GM21576 (cell line): ENCODE results near the gene CEP41.
"Not testable (repeated sequence)": the region's sequence is repeated elsewhere in the genome, so short reads cannot be mapped to it uniquely, and the experiment has no call there.

Experiments used
- ATAC-seq: cut with Tn5 transposase; IDR thresholded peaks from one replicate; pipeline ENCODE4 v1.9.1; 2021; ENCODE audit warnings: mild to moderate bottlenecking, moderate library complexity; ENCODE audit not compliant: unreplicated experiment

The CEP41 gene

GRCh38 chr7:130463553-130464434 is 23.0 kb upstream of the CEP41 start:
- ATAC-seq = no peak

- no peak for ATAC-seq
These were observed 20.5 kb upstream of the CEP41 start for GRCh38 chr7:130461272-130461671.

- peak; percentile 63 for ATAC-seq
These were observed 17.4 kb upstream of the CEP41 start for GRCh38 chr7:130458257-130458656.

GRCh38 chr7:130454959-130455358 is 14.1 kb upstream of the CEP41 start:
- ATAC-seq = no peak

GRCh38 chr7:130452951-130453350 is 12.1 kb upstream of the CEP41 start:
- no peak for ATAC-seq

- ATAC-seq = not testable (repeated sequence)
These were observed 10.5 kb upstream of the CEP41 start for GRCh38 chr7:130451344-130451743.

GRCh38 chr7:130446259-130446658 is 5.4 kb upstream of the CEP41 start:
- no peak for ATAC-seq

GRCh38 chr7:130444751-130445407 is 4.1 kb upstream of the CEP41 start:
- no peak for ATAC-seq

GRCh38 chr7:130444234-130444633 is 3.4 kb upstream of the CEP41 start:
- ATAC-seq = no peak

- ATAC-seq = no peak
These were observed 1.8 kb upstream of the CEP41 start for GRCh38 chr7:130442601-130443000.

GRCh38 chr7:130441408-130441869 is 623 bp upstream of the CEP41 start:
- ATAC-seq = no peak

GRCh38 chr7:130436253-130436652 is 4.6 kb downstream of the CEP41 start:
- ATAC-seq = no peak

GRCh38 chr7:130435311-130435854 is 5.4 kb downstream of the CEP41 start:
- ATAC-seq = no peak

GRCh38 chr7:130433301-130433700 is 7.5 kb downstream of the CEP41 start:
- no peak for ATAC-seq

- ATAC-seq = no peak
These were observed 7.9 kb downstream of the CEP41 start for GRCh38 chr7:130432886-130433285.

GRCh38 chr7:130430841-130431666 is 9.8 kb downstream of the CEP41 start:
- ATAC-seq = no peak

GRCh38 chr7:130430115-130430514 is 10.7 kb downstream of the CEP41 start:
- ATAC-seq = no peak

GRCh38 chr7:130429019-130429418 is 11.8 kb downstream of the CEP41 start:
- ATAC-seq = no peak

GRCh38 chr7:130426564-130426963 is 14.3 kb downstream of the CEP41 start:
- ATAC-seq = no peak

- ATAC-seq = no peak
These were observed 15.0 kb downstream of the CEP41 start for GRCh38 chr7:130425796-130426195.

GRCh38 chr7:130423501-130424037 is 17.2 kb downstream of the CEP41 start:
- ATAC-seq = no peak
